ENCODE measurements around the gene WDR49. TPM values are rescaled to one million over a fixed set of nuclear protein-coding genes. Genes with fewer than 3 reads are reported as not detected.

The WDR49 gene
- total RNA-seq, 1 donor from 2014 or later = 0.30 TPM

DNA sequence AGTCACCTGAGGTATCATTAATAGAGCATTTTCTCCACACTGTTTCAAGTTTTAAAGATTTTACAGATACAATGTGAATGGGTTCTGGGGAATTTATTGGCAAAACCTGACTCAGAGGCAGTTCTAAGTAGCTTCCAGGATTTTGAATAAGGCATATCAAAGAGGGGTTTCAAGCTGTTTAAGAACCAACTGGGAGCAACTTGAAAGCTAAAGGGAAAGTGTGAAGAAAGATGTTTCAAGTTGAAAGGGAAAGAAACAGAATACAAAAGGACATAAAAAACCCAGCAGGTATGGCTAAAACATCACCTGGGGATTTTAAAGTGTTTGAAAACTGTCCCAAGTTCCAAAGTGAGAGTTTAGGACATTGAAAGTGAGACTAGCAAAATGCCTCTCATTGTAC, 162.1 kb downstream of the WDR49 start:
- intact Hi-C loops (cut with micrococcal nuclease) = no loop called here

DNA sequence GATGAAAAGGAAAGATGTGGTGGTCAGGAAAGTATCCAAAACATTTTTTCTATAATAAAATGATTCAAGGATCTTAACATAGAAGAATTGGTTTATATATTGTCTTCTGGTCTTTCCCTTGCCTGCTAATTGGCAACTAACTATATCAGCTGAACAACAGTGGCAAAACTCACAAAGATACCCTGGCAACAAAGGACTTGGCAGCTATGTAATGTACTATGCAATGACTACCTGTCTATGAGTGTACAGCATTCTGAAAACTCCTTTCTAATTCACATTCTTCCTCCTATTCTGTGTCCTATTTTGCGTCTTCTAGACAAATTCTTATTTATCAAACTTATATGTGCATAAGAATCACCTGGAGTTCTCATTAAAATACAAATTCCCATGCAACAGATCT, 164.2 kb downstream of the WDR49 start:
- intact Hi-C loops (cut with micrococcal nuclease) = no loop called here

DNA sequence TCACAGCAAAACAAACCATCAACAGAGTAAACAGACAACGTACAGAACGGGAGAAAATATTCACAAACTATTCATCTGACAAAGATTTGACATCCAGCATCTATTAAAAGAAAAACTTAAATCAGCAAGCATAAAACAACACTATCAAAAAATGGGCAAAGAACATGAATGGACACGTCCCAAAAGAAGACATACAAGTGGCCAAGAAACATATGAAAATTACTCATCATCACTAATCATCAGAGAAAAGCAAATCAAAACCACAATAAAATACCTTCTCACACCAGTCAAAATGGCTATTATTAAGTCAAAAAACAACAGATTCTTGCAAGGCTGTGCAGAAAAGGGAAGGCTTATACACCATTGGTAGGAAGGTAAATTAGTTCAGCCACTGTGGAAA, 166.2 kb downstream of the WDR49 start:
- intact Hi-C loops (cut with micrococcal nuclease) = no loop called here

DNA sequence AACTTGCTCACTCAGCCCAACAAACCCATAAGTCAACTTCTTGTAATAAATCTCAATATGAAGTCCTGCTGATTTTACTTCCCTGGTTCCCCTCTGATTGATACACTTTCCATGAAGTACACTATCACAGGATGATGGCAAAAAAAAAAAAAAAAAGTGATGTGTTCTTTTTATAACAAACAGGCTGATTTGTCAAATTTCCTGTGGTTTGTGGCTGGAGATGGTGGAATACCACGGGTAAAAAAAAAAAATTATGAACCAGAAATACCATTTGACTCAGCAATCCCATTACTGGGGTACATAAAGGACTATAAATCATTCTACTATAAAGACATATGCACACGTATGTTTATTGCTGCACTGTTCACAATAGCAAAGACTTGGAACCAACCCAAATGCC, 169.2 kb downstream of the WDR49 start:
- intact Hi-C loops (cut with micrococcal nuclease) = no loop called here

DNA sequence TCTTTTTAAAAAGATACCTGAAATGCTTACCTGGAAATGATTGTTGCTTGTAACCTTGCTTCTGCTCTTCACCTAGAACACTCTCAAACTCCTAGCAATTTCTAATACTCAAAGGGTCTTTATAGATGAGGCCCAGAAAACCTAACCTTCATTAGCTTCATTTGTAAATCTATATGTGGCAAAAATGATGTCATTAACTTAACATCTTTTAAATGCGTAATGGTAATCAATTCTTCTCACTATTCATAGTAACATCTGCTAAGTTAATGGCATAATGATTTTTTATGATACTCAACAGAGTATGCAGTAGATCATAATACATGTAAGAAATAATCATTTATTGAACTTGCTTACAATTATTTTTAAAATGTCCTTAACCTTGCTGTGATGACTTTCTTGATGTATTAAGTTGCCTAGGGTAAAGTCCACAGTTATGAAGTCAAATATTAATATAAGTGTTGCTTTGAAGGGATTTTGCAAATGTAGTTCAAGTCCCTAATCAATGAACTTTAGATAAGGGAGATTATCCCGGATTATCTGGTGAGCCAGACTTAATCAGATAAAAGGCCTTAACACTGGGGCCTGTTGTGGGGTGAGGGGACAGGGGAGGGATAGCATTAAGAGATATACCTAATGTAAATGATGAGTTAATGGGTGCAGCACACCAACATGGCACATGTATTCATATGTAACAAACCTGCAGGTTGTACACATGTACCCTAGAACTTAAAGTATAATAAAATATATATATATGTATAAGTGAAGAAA, 169.8 kb downstream of the WDR49 start:
- intact Hi-C loops (cut with micrococcal nuclease) = no loop called here

DNA sequence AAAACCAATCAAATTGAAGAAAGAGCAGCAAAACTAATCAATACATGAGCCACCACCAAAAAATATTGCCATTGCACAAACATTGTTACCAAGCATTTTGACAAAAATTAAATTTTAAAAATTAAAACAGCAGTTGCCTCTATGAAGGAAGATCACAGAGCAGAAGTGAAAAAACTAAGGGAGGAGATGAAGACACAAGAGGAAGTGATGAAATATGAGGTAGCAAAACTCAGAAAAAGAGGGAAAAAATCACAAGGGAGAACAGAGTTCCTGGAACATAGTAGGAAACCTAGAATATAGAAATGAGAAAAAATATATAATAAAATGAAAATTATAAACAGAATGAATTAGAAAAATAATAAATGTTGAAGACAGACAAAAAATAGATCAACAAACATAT, 172.6 kb downstream of the WDR49 start:
- intact Hi-C loops (cut with micrococcal nuclease) = no loop called here

DNA sequence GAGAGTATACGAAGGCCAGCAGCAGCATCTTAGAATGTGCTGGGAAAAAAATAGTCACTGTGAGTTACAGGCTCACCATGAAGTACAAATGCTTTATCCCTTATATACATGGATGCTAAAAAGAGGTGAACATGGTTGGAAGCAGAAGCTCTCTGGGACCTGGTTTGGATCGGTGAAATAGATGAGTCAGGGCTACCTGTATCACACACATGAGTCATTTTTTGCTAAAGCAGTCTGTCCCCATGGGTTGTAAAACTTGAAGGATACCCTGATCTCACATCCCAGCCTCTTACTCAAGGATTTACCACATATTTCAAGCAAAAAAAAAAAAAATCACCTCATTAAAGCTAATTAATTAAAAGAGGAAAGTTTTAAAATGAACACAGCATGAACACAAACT, 173.0 kb downstream of the WDR49 start:
- intact Hi-C loops (cut with micrococcal nuclease) = no loop called here

DNA sequence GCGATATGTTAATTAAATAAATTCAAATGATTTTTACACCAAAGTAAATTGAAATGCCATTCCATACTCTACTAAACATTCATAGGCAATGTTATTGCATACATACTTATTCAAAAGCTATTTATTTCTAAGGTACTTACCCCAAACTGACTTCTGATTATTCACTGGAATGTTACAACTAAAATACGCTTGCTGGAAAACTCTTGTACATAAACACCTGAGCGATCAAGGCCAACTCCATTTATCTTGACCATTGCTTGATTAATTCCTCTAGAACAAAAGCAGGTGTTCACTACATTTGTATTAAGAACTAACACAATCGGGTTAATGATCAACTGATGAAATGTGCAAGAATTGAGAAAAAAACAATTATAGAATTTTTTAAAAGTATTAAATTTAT, 179.9 kb downstream of the WDR49 start, which contains the start of gene SERPINI2:
TSS of gene SERPINI2 (minus strand) at position 180 of the 400 bp plus-strand sequence. CDS start 2,208 bp downstream, outside the sequence.
- intact Hi-C loops (cut with micrococcal nuclease) = no loop called here

DNA sequence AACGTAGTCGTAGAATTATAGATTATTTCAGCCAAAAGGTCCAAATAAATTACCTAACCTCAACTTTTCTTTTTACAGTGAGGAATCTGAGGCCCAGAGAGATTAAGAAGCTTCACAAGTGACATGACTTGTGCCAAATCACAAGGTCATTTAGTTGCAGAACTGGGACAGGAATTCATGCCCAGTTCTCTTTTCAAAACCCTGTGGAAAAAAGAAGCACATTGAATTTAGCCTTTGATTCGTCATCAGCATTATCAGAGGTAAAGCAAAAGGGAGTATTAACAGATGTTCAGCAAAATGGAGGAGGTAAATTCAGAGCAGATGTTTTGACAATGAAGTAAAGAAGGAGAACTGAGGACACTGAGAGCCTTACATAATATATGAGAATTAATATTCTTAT, 184.4 kb downstream of the WDR49 start:
- intact Hi-C loops (cut with micrococcal nuclease) = no loop called here

DNA sequence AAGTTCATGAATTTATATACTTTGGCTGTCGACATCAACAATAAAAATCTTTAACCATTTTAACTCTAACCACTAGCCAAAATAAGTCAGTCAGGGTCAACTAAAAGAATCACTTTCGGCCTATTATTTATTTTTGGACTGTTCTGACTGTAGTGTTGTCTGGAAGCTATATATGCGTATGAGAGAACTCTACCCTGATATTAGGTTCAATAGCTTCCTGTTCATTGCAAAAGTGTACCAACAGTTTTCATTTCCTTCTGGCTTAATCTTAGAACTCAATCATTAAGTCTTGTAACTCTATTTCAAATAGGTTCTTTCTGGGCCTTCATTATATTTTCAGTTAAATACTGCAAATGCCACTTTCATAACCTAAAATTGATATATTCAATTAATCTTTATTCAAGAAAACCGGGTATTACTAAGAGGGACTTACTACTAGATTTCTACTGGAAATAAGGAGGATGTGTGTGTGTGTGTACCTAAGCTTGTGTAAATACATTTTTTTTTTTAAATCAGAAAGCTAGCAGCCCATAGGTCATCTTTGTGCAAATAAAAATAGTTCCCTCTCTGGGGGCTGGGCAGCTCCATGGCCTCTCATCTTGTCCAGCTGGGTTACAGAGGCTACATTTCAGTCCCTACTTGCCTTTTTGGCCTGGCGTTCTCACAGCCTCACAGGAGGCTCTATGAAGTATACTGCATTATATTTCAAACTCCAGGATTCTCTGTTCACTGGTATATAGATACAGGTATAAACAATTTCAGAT, 185.7 kb downstream of the WDR49 start:
- intact Hi-C loops (cut with micrococcal nuclease) = no loop called here

DNA sequence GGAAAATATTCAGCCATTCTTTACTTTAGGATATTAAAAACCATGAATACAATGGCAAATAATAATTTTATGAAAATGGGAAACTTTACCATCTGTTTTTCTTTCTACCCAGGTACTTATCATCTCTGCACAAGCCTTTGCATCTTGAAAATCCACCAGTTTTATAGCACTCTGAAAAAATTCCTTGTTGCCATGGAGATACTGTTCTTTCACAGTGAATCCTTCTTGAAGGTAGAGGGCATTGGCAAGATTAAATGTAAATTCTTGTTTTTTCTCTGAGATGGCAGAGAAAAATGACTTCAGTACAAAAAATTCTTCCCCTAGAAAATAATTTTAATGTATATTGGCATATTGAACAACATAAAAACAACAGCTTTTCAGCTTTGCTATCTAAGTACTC, 186.8 kb downstream of the WDR49 start:
- intact Hi-C loops (cut with micrococcal nuclease) = no loop called here

DNA sequence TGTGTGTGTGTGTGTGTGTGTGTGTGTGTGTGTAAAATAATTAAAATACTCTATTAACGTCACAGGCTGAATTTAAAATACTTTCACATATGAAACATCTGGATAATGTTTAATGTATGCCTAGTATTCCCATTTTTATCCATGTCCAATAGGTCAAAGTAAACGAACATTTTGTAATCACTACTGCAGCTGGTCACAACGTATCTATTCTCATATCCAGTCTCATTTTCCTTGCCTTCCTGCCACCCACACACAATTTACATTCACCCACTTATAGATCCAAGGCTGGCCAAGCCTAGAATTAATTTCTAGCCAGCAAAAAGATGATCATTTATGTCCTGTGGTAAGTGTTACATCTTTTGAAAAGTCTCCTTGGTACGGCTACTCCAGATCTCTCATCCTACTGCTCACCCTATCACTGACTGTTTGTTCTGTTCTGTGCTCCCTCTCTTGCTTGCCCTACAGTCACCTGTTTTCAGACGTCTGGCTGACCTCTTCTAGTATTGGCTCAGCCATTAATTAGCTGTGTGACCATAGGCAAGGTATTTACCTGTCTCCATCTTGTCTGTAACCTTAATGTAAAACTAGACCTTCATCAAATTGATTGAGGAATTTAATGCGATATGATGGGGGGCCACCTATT, 197.5 kb downstream of the WDR49 start:
- intact Hi-C loops (cut with micrococcal nuclease) = no loop called here

DNA sequence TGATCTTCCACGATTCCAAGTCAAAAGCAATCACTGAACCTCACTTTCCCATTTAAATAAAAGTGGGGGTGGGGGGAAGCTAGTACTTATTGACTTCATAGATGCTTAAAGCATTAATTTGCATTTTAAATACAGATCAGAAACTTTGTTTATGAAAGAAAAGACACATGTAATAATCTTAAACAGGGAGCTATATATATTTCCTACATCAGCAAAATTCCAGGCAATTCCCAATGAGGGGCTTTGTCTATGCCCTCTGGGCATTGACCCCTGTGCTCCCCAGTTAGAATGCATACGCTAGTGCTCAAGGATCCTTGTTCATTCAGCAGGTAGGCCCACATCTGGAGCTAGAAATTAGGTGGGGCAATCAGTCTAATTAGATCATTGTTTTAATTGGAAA, 199.9 kb downstream of the WDR49 start:
- intact Hi-C loops (cut with micrococcal nuclease) = no loop called here

DNA sequence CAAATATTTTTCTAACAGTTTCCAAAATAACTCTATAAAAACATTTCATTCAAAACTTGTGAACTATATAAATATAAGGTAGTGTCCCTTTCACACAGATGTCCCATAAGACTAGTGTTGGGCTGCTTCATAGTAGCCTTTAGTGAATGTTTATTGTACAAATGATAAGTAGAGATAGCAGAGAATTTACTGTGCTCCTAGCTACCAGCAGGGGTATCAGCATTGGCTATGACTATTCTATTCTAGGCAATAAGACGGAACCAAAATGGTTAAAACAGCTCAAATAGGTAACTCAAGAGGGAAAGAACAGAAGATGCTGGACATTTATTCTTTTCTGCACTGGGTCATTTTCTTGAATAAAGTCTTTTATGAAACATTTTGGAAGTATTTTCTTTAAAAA, 202.5 kb downstream of the WDR49 start:
- intact Hi-C loops (cut with micrococcal nuclease) = no loop called here

DNA sequence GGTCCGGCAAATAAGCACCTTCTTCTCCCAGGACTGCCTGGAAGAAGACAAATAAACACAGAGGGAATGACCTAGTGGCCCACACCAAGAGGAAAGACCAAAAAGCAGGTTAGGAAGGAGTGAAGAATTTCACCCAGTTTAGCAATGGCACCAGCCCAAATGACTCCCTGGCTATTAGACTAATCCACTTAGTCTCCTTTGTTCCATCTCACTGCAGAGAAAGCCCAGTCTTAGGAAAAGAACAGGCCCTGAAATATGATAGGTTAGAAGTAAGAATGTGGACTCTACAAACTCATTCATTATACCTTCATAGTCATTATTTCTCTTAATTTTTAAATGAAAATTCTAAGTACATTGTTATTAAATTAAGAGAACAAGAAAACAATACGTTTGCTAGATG, 203.1 kb downstream of the WDR49 start:
- intact Hi-C loops (cut with micrococcal nuclease) = no loop called here

DNA sequence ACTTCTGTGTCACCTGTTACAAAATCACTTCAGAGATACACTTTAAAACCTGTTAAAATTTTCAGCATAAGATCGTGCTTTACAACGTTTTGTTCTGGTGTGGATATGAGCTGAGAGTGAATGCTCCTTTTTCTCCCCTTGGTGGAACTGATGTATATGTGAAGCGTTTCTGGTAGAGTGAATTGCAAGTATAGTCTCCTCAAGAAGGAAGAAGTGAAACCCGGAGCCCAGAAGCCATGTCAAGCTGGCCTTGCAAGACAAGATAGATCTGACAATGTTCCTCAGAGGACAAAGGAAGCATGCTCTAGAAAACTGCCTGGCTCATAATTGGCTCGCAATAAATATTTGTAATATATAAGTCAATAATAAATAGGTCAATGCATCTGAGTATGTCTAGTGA, 203.5 kb downstream of the WDR49 start:
- intact Hi-C loops (cut with micrococcal nuclease) = no loop called here

DNA sequence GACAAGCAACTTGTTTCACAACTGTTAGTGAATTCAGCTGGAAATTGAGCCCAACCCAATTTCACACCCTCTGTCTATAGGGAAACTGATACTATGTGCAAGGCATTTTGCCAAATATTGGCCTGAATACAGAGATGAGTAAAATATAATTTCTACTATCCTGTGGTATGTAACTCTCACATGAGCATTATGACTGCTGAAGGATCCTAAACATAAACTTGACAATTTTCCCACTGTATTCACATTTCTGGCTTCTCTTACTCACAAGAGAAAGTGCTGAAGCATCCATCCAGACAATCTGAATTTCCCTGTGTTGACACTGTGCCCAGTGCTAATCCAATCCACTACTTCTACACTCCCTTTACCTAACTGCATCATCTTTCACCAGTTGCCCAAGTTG, 208.3 kb downstream of the WDR49 start:
- intact Hi-C loops (cut with micrococcal nuclease) = no loop called here

DNA sequence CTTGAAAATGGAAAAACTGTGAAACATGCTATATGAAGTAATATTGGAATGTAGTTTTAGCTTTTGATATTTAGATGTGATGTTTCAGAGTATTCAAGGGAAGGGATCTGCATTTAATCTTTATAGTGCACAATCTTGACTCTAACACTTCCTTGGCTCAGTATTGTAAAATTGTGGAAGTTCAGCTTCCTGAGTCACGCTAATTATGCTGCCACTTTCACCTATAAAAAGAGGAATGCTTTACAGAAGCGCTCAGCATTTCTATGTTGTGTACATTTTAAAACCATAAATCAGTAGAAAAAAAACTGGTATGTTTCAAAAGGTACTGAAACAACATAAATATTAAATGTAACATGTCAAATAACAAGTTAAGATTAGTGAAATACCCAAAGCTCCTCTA, 212.5 kb downstream of the WDR49 start:
- intact Hi-C loops (cut with micrococcal nuclease) = no loop called here

DNA sequence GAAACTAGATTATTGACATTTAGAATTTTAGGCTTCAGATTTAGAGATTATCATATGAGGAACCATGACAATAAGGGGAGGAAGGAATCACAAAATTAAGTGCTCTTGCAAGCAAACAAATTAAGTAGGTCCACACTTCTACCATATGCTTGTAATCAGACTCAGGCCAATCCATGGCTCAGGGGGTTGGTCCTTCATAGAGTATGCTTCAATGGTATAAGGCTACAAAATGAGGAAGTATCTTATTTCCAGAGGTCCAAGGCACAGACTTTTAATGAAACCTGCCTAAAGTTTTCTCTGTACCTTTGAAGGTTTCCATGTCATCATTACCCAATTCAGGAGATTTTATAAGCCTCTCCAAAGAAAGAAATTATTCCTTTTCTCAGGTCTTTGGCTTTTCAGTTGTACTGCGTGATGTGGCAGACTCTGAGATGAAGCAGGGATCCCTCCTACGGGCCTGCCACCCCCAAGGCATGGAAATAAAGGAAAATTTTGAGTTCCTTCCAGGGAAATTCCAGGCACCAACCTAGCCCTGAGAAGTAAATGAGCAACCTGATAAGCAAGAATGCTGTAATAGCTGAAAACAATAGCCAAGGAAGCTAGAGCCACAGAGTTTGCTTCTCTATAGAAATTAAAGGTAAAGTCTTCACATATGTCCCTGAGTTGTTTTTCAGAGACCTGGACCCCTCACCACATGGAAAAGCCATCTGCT, 216.2 kb downstream of the WDR49 start:
- intact Hi-C loops (cut with micrococcal nuclease) = no loop called here
